ENCODE data around the gene MAP2K5.

- TF ChIP-seq CTCF (conservative IDR thresholded peaks at IDR 0.05; ENCODE audit: low read length) = no peak
- no peak for TF ChIP-seq EZH2phosphoT487 (IDR thresholded peaks at IDR 0.05; ENCODE audit: borderline replicate concordance)
Measured at GRCh38 chr15:67778968-67779548, 236.6 kb downstream of the MAP2K5 start.
